ENCODE data around the gene ZSWIM4. TPM values are rescaled to one million over a fixed set of nuclear protein-coding genes. Genes with fewer than 3 reads are reported as not detected.

The ZSWIM4 gene
- polyA plus RNA-seq, 3 donors, result 0.19 to 1.1 (median 0.23) TPM

- Histone ChIP-seq H3K27me3 (ENCODE audit: control insufficient read depth in 2 of 2, insufficient read depth in 2 of 2, low read length in 2 of 2) (no peaks in the 10 kb centered on the region), H3K27ac (ENCODE audit: low read depth in 1 of 2, low read length in 2 of 2) (no peak overlapping the region), H3K4me1 (ENCODE audit: control insufficient read depth in 1 of 2, insufficient read depth in 2 of 2, low read length in 2 of 2) (peaks cover 0 to 1% of the 10 kb centered on the region in 2 donors), H2AFZ (ENCODE audit: insufficient read depth, low read depth, low read length, poor library complexity, severe bottlenecking) (no peak overlapping the region), H3K79me2 (ENCODE audit: insufficient read depth, low read length) (no peaks in the 10 kb centered on the region), H3K9ac (ENCODE audit: insufficient read depth, low read length, poor library complexity, severe bottlenecking) (no peak overlapping the region), H3K36me3 (replicated peaks in 1 of 2; ENCODE audit: control insufficient read depth in 1 of 2, insufficient read depth in 2 of 2, low read length in 2 of 2) (peaks cover 6 to 29% of the 10 kb centered on the region in 2 donors), H4K20me1 (ENCODE audit: insufficient read depth, low read length) (no peaks in the 10 kb centered on the region), H3K9me3 (replicated peaks in 1 of 2; ENCODE audit: control insufficient read depth in 1 of 2, insufficient read depth in 1 of 2, low read length in 2 of 2) (no peaks in the 10 kb centered on the region), H3K4me3 (replicated peaks in 1 of 3; ENCODE audit: low read depth in 2 of 3, low read length in 3 of 3) (no peak overlapping the region), H3K4me2 (replicated peaks; ENCODE audit: extremely low read depth, low read length, poor library complexity, severe bottlenecking) (no peak overlapping the region)
- Mint-ChIP-seq H3K9me3 (peaks cover 0 to 3% (median 0%) of the 10 kb centered on the region in 7 donors), H3K27me3 (ENCODE audit: low read depth in 3 of 3) (no peaks in the 10 kb centered on the region), H3K4me1 (peaks cover 6% of the 10 kb centered on the region), H3K36me3 (peaks cover 22 to 43% of the 10 kb centered on the region in 2 donors), H3K27ac (no peak overlapping the region), H3K4me3 (no peak overlapping the region)
- WGBS (ENCODE audit: insufficient coverage), result 97% methylated on average over 32 of the region's 34 CpGs
- intact Hi-C loops (cut with micrococcal nuclease), result no loop called here
- DNase-seq, result no peak
- TF ChIP-seq CTCF (IDR thresholded peaks at IDR 0.05), result no peak
These were observed 13.6 kb downstream of the ZSWIM4 start for GRCh38 chr19:13808856-13809255.

- Mint-ChIP-seq H3K36me3 (peaks cover 15 to 46% of the 10 kb centered on the region in 2 donors), H3K4me3 (no peak overlapping the region), H3K27ac (no peak overlapping the region), H3K9me3 (peaks cover 0 to 3% (median 0%) of the 10 kb centered on the region in 7 donors), H3K4me1 (peaks cover 24% of the 10 kb centered on the region), H3K27me3 (ENCODE audit: low read depth in 3 of 3) (no peaks in the 10 kb centered on the region)
- DNase-seq, result no peak
- Histone ChIP-seq H2AFZ (ENCODE audit: insufficient read depth, low read depth, low read length, poor library complexity, severe bottlenecking) (no peak overlapping the region), H3K9me3 (replicated peaks in 1 of 2; ENCODE audit: control insufficient read depth in 1 of 2, insufficient read depth in 1 of 2, low read length in 2 of 2) (no peaks in the 10 kb centered on the region), H3K79me2 (ENCODE audit: insufficient read depth, low read length) (no peaks in the 10 kb centered on the region), H3K4me1 (ENCODE audit: control insufficient read depth in 1 of 2, insufficient read depth in 2 of 2, low read length in 2 of 2) (peaks cover 7 to 20% of the 10 kb centered on the region in 2 donors), H3K27ac (ENCODE audit: low read depth in 1 of 2, low read length in 2 of 2) (no peak overlapping the region), H3K36me3 (replicated peaks in 1 of 2; ENCODE audit: control insufficient read depth in 1 of 2, insufficient read depth in 2 of 2, low read length in 2 of 2) (peaks cover 6 to 23% of the 10 kb centered on the region in 2 donors), H3K4me2 (replicated peaks; ENCODE audit: extremely low read depth, low read length, poor library complexity, severe bottlenecking) (no peak overlapping the region), H3K27me3 (ENCODE audit: control insufficient read depth in 2 of 2, insufficient read depth in 2 of 2, low read length in 2 of 2) (no peaks in the 10 kb centered on the region), H3K9ac (ENCODE audit: insufficient read depth, low read length, poor library complexity, severe bottlenecking) (no peak overlapping the region), H3K4me3 (replicated peaks in 1 of 3; ENCODE audit: low read depth in 2 of 3, low read length in 3 of 3) (no peak overlapping the region), H4K20me1 (ENCODE audit: insufficient read depth, low read length) (no peaks in the 10 kb centered on the region)
- intact Hi-C loops (cut with micrococcal nuclease), result no loop called here
- TF ChIP-seq CTCF (IDR thresholded peaks at IDR 0.05), result no peak
- 100% methylated on average over 7 of the region's 11 CpGs for WGBS (ENCODE audit: insufficient coverage)
These were observed 17.3 kb downstream of the ZSWIM4 start for GRCh38 chr19:13812544-13812943.

All from CD14-positive monocyte (primary cell).